Measurements from ENCODE around the gene FAM163A. TPM values are rescaled to one million over a fixed set of nuclear protein-coding genes. Genes with fewer than 3 reads are reported as not detected.

The FAM163A gene
- total and polyA plus RNA-seq, 12 donors, result 0.34 to 7.0 (median 2.6) TPM; not detected in 4

- intact Hi-C loops (cut with DNase I), result no loop called here
These were observed 62.5 kb downstream of the FAM163A start for GRCh38 chr1:179805291-179806195.

GRCh38 chr1:179806333-179806732, 63.2 kb downstream of the FAM163A start:
- H3K4me1 ChIP-seq (replicated peaks in 1 of 2), result no peaks in the 10 kb centered on the region
- TF ChIP-seq POLR2A (IDR thresholded peaks at IDR 0.05) (no peak), CTCF (IDR thresholded peaks at IDR 0.05) (no peak)
- 67 to 87% (median 80%) methylated on average over 2 to 4 of the region's 4 CpGs for WGBS, 4 donors
- H3K4me3 ChIP-seq, result no peak overlapping the region
- H3K9me3 ChIP-seq (replicated peaks in 1 of 3), result no peaks in the 10 kb centered on the region
- no peak for DNase-seq
- no peaks in the 10 kb centered on the region for H3K27me3 ChIP-seq
- H3K36me3 ChIP-seq (replicated peaks in 1 of 2), result no peaks in the 10 kb centered on the region
- H3K27ac ChIP-seq, result no peak overlapping the region
- intact Hi-C loops (cut with DNase I), result no loop called here

More at GRCh38 chr1:179805291-179806195, 62.5 kb downstream of the FAM163A start:
- Histone ChIP-seq H3K36me3 (replicated peaks in 1 of 2) (no peaks in the 10 kb centered on the region), H3K27ac (no peak overlapping the region), H3K27me3 (no peaks in the 10 kb centered on the region), H3K9me3 (replicated peaks in 1 of 3) (no peaks in the 10 kb centered on the region), H3K4me3 (no peak overlapping the region), H3K4me1 (replicated peaks in 1 of 2) (no peaks in the 10 kb centered on the region)
- WGBS, 4 donors, result 89 to 90% (median 90%) methylated on average over 19 of the region's 19 CpGs
- DNase-seq, result no peak
- no peak for TF ChIP-seq CTCF (IDR thresholded peaks at IDR 0.05)
- no peak for TF ChIP-seq POLR2A (IDR thresholded peaks at IDR 0.05)

GRCh38 chr1:179807291-179807690, 64.2 kb downstream of the FAM163A start:
- no peaks in the 10 kb centered on the region for H3K4me1 ChIP-seq (replicated peaks in 1 of 2)
- no peaks in the 10 kb centered on the region for H3K36me3 ChIP-seq (replicated peaks in 1 of 2)
- intact Hi-C loops (cut with DNase I), result no loop called here
- H3K4me3 ChIP-seq, result no peak overlapping the region
- H3K27me3 ChIP-seq, result no peaks in the 10 kb centered on the region
- no peaks in the 10 kb centered on the region for H3K9me3 ChIP-seq (replicated peaks in 1 of 3)
- no peak overlapping the region for H3K27ac ChIP-seq
- 85 to 94% (median 89%) methylated on average over 9 of the region's 9 CpGs for WGBS, 4 donors
- TF ChIP-seq CTCF (IDR thresholded peaks at IDR 0.05) (no peak), POLR2A (IDR thresholded peaks at IDR 0.05) (no peak)
- DNase-seq, result no peak

GRCh38 chr1:179807691-179808485, 64.8 kb downstream of the FAM163A start:
- Histone ChIP-seq H3K4me3 (no peak overlapping the region), H3K36me3 (replicated peaks in 1 of 2) (no peaks in the 10 kb centered on the region), H3K4me1 (replicated peaks in 1 of 2) (no peaks in the 10 kb centered on the region), H3K27ac (peak overlapping the region in 1 of 5 donors; percentile 10), H3K9me3 (replicated peaks in 1 of 3) (no peaks in the 10 kb centered on the region), H3K27me3 (no peaks in the 10 kb centered on the region)
- intact Hi-C loops (cut with DNase I), result loop anchor here in 1 of 2 donors (2.0 kb wide), 1 partner anchor 101 kb away; no protein-coding TSS in a partner anchor
- TF ChIP-seq CTCF (IDR thresholded peaks at IDR 0.05) (no peak), POLR2A (IDR thresholded peaks at IDR 0.05) (no peak)
- 80 to 88% (median 85%) methylated on average over 9 to 11 of the region's 11 CpGs for WGBS, 4 donors
- DNase-seq, result peak in 1 of 7 donors; percentile 29

Measured in adrenal gland (tissue), 12 donors.